ENCODE data around the gene GUCY1A1. TPM values are rescaled to one million over a fixed set of nuclear protein-coding genes. Genes with fewer than 3 reads are reported as not detected.
A peak's percentile ranks its signal among the peaks of the same experiment; 100 is the strongest.

GUCY1A1 gene
- total RNA-seq, 1 donor from 2014 or later, result 49.1 TPM

GRCh38 chr4:155703486-155704247 is 37.0 kb downstream of the GUCY1A1 start:
- H3K9me3 Mint-ChIP-seq, result peaks cover 2% of the 10 kb centered on the region
- H3K4me3 Mint-ChIP-seq, result no peak overlapping the region
- peaks cover 39% of the 10 kb centered on the region for H3K4me1 Mint-ChIP-seq
- no peak for DNase-seq (ENCODE audit: low spot score in 2 of 2, unreplicated experiment in 2 of 2)
- no peaks in the 10 kb centered on the region for H3K27me3 Mint-ChIP-seq (ENCODE audit: low read depth)
- no peak for TF ChIP-seq CTCF (IDR thresholded peaks at IDR 0.05; ENCODE audit: unreplicated experiment)
- peaks cover 23% of the 10 kb centered on the region for H3K36me3 Mint-ChIP-seq
- H3K27ac Mint-ChIP-seq, result peak overlapping the region; percentile 66

GRCh38 chr4:155704841-155705404 is 38.3 kb downstream of the GUCY1A1 start:
- no peak for TF ChIP-seq CTCF (IDR thresholded peaks at IDR 0.05; ENCODE audit: unreplicated experiment)
- peaks cover 21% of the 10 kb centered on the region for H3K36me3 Mint-ChIP-seq
- H3K4me3 Mint-ChIP-seq, result no peak overlapping the region
- no peaks in the 10 kb centered on the region for H3K27me3 Mint-ChIP-seq (ENCODE audit: low read depth)
- no peaks in the 10 kb centered on the region for H3K9me3 Mint-ChIP-seq
- DNase-seq (ENCODE audit: low spot score in 2 of 2, unreplicated experiment in 2 of 2), result no peak
- peak overlapping the region; percentile 93 for H3K27ac Mint-ChIP-seq
- peaks cover 39% of the 10 kb centered on the region for H3K4me1 Mint-ChIP-seq

- H3K9me3 Mint-ChIP-seq, result no peaks in the 10 kb centered on the region
- H3K36me3 Mint-ChIP-seq, result peaks cover 20% of the 10 kb centered on the region
- H3K4me1 Mint-ChIP-seq, result peaks cover 44% of the 10 kb centered on the region
- TF ChIP-seq CTCF (IDR thresholded peaks at IDR 0.05; ENCODE audit: unreplicated experiment), result no peak
- no peak for DNase-seq (ENCODE audit: low spot score in 2 of 2, unreplicated experiment in 2 of 2)
- peak overlapping the region; percentile 93 for H3K27ac Mint-ChIP-seq
- H3K27me3 Mint-ChIP-seq (ENCODE audit: low read depth), result no peaks in the 10 kb centered on the region
- no peak overlapping the region for H3K4me3 Mint-ChIP-seq
Measured at GRCh38 chr4:155705664-155706063, 39.0 kb downstream of the GUCY1A1 start.

GRCh38 chr4:155706147-155706546 is 39.5 kb downstream of the GUCY1A1 start:
- H3K27ac Mint-ChIP-seq, result peak overlapping the region; percentile 62
- no peak for TF ChIP-seq CTCF (IDR thresholded peaks at IDR 0.05; ENCODE audit: unreplicated experiment)
- H3K27me3 Mint-ChIP-seq (ENCODE audit: low read depth), result no peaks in the 10 kb centered on the region
- peaks cover 23% of the 10 kb centered on the region for H3K36me3 Mint-ChIP-seq
- DNase-seq (ENCODE audit: low spot score in 2 of 2, unreplicated experiment in 2 of 2), result no peak
- peaks cover 48% of the 10 kb centered on the region for H3K4me1 Mint-ChIP-seq
- no peaks in the 10 kb centered on the region for H3K9me3 Mint-ChIP-seq
- H3K4me3 Mint-ChIP-seq, result no peak overlapping the region

- Mint-ChIP-seq H3K27me3 (ENCODE audit: low read depth) (no peaks in the 10 kb centered on the region), H3K4me3 (no peak overlapping the region), H3K36me3 (peaks cover 17% of the 10 kb centered on the region), H3K9me3 (no peaks in the 10 kb centered on the region), H3K27ac (peak overlapping the region; percentile 68), H3K4me1 (peaks cover 47% of the 10 kb centered on the region)
- no peak for TF ChIP-seq CTCF (IDR thresholded peaks at IDR 0.05; ENCODE audit: unreplicated experiment)
- DNase-seq (ENCODE audit: low spot score in 2 of 2, unreplicated experiment in 2 of 2), result no peak
Measured at GRCh38 chr4:155707251-155707650, 40.6 kb downstream of the GUCY1A1 start.

All from mesothelial cell of epicardium (in vitro differentiated cells).